ENCODE measurements around the gene CKAP4.
A peak's percentile ranks its signal among the peaks of the same experiment; 100 is the strongest.

The CKAP4 gene

GRCh38 chr12:106274575-106275121 is 26.8 kb upstream of the CKAP4 start:
- no peak for DNase-seq

- no peak for DNase-seq
These were observed 26.2 kb upstream of the CKAP4 start for GRCh38 chr12:106274012-106274411.

- no peak for DNase-seq
These were observed 25.7 kb upstream of the CKAP4 start for GRCh38 chr12:106273491-106273890.

- no peak for DNase-seq
These were observed 24.0 kb upstream of the CKAP4 start for GRCh38 chr12:106271575-106272505.

- no peak for DNase-seq
These were observed 21.4 kb upstream of the CKAP4 start for GRCh38 chr12:106269150-106269771.

- no peak for DNase-seq
These were observed 19.7 kb upstream of the CKAP4 start for GRCh38 chr12:106267535-106267934.

GRCh38 chr12:106265116-106265515 is 17.3 kb upstream of the CKAP4 start:
- DNase-seq = no peak

GRCh38 chr12:106258935-106259334 is 11.1 kb upstream of the CKAP4 start:
- no peak for DNase-seq

- DNase-seq = no peak
These were observed 10.4 kb upstream of the CKAP4 start for GRCh38 chr12:106258226-106258625.

- DNase-seq = no peak
These were observed 8.7 kb upstream of the CKAP4 start for GRCh38 chr12:106256524-106256923.

GRCh38 chr12:106255952-106256351 is 8.1 kb upstream of the CKAP4 start:
- no peak for DNase-seq

- no peak for DNase-seq
These were observed 7.7 kb upstream of the CKAP4 start for GRCh38 chr12:106255493-106255892.

GRCh38 chr12:106254724-106255123 is 6.9 kb upstream of the CKAP4 start:
- DNase-seq = peak; percentile 6

- peak; percentile 30 for DNase-seq
These were observed 4.0 kb upstream of the CKAP4 start for GRCh38 chr12:106251631-106252455.

GRCh38 chr12:106249411-106250135 is 1.8 kb upstream of the CKAP4 start:
- no peak for DNase-seq

GRCh38 chr12:106248846-106249371 is 1.1 kb upstream of the CKAP4 start:
- DNase-seq = no peak

GRCh38 chr12:106248312-106248845 is 559 bp upstream of the CKAP4 start:
- peak; percentile 30 for DNase-seq

- no peak for DNase-seq
These were observed 738 bp downstream of the CKAP4 start for GRCh38 chr12:106246891-106247673.

GRCh38 chr12:106245767-106246166 is 2.1 kb downstream of the CKAP4 start:
- no peak for DNase-seq

- no peak for DNase-seq
These were observed 4.2 kb downstream of the CKAP4 start for GRCh38 chr12:106243620-106244019.

GRCh38 chr12:106240821-106241220 is 7.0 kb downstream of the CKAP4 start:
- DNase-seq = no peak
